ENCODE data around the gene TRAPPC10. TPM values are rescaled to one million over a fixed set of nuclear protein-coding genes. Genes with fewer than 3 reads are reported as not detected.

The TRAPPC10 gene
- total and polyA plus RNA-seq, 9 of the 15 experiments (the other 6 are each of a cell fraction or from before 2014, with no cell fraction given), result 1.1 to 33.8 (median 24.3) TPM

- TF ChIP-seq, protein P1, sequence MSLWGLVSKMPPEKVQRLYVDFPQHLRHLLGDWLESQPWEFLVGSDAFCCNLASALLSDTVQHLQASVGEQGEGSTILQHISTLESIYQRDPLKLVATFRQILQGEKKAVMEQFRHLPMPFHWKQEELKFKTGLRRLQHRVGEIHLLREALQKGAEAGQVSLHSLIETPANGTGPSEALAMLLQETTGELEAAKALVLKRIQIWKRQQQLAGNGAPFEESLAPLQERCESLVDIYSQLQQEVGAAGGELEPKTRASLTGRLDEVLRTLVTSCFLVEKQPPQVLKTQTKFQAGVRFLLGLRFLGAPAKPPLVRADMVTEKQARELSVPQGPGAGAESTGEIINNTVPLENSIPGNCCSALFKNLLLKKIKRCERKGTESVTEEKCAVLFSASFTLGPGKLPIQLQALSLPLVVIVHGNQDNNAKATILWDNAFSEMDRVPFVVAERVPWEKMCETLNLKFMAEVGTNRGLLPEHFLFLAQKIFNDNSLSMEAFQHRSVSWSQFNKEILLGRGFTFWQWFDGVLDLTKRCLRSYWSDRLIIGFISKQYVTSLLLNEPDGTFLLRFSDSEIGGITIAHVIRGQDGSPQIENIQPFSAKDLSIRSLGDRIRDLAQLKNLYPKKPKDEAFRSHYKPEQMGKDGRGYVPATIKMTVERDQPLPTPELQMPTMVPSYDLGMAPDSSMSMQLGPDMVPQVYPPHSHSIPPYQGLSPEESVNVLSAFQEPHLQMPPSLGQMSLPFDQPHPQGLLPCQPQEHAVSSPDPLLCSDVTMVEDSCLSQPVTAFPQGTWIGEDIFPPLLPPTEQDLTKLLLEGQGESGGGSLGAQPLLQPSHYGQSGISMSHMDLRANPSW (CRISPR knock-in tag; IDR thresholded peaks at IDR 0.05), result no peak
- TF ChIP-seq NR2F6 (CRISPR knock-in tag; IDR thresholded peaks at IDR 0.05) (0 out of 2 replicates have a peak, but pooled peaks have one; percentile 16), L3MBTL2 (IDR thresholded peaks at IDR 0.05) (no peak), ZNF395 (CRISPR knock-in tag; IDR thresholded peaks at IDR 0.05) (no peak), CCAR2 (IDR thresholded peaks at IDR 0.05; ENCODE audit: low read depth, low read length) (no peak), MAFK (IDR thresholded peaks at IDR 0.05; ENCODE audit: low read length) (peak; percentile 58; the same call in 1 of the 2 replicates), JUND (IDR thresholded peaks at IDR 0.05; ENCODE audit: borderline replicate concordance, low read depth, low read length) (peak; percentile 57; the same call in 1 of the 2 replicates), JUND (tag; IDR thresholded peaks at IDR 0.05; ENCODE audit: borderline replicate concordance, low read depth, low read length) (peak; percentile 68; the same call in 1 of the 3 replicates), ZNF184 (CRISPR knock-in tag; IDR thresholded peaks at IDR 0.05) (no peak), MEF2D (tag; conservative IDR thresholded peaks at IDR 0.05; ENCODE audit: low read depth) (no peak), SMARCE1 (IDR thresholded peaks at IDR 0.05) (no peak), NFIX (CRISPR knock-in tag; IDR thresholded peaks at IDR 0.05; ENCODE audit: low read depth) (no peak), ATF1 (CRISPR knock-in tag; IDR thresholded peaks at IDR 0.05) (no peak), ATF1 (tag; IDR thresholded peaks at IDR 0.05) (no peak), HDAC6 (IDR thresholded peaks at IDR 0.05; ENCODE audit: low read depth, low read length) (no peak), CHD4 (IDR thresholded peaks at IDR 0.05; ENCODE audit: insufficient read depth, insufficient replicate concordance, low read depth, low read length, poor library complexity, severe bottlenecking) (no peak), GTF2B (IDR thresholded peaks at IDR 0.05; ENCODE audit: extremely low read depth, insufficient read length) (no peak), ZNF57 (CRISPR knock-in tag; IDR thresholded peaks at IDR 0.05) (no peak), NFATC3 (IDR thresholded peaks at IDR 0.05) (no peak), CHD2 (IDR thresholded peaks at IDR 0.05; ENCODE audit: low read depth, low read length) (no peak)
- TF ChIP-seq, protein P2, sequence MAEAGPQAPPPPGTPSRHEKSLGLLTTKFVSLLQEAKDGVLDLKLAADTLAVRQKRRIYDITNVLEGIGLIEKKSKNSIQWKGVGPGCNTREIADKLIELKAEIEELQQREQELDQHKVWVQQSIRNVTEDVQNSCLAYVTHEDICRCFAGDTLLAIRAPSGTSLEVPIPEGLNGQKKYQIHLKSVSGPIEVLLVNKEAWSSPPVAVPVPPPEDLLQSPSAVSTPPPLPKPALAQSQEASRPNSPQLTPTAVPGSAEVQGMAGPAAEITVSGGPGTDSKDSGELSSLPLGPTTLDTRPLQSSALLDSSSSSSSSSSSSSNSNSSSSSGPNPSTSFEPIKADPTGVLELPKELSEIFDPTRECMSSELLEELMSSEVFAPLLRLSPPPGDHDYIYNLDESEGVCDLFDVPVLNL (CRISPR knock-in tag; IDR thresholded peaks at IDR 0.05; ENCODE audit: low read depth), result no peak
- TF ChIP-seq, protein P3, sequence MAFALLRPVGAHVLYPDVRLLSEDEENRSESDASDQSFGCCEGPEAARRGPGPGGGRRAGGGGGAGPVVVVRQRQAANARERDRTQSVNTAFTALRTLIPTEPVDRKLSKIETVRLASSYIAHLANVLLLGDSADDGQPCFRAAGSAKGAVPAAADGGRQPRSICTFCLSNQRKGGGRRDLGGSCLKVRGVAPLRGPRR (CRISPR knock-in tag; IDR thresholded peaks at IDR 0.05), result 0 out of 2 replicates have a peak, but pooled peaks have one; percentile 45
- TF ChIP-seq, protein P4, sequence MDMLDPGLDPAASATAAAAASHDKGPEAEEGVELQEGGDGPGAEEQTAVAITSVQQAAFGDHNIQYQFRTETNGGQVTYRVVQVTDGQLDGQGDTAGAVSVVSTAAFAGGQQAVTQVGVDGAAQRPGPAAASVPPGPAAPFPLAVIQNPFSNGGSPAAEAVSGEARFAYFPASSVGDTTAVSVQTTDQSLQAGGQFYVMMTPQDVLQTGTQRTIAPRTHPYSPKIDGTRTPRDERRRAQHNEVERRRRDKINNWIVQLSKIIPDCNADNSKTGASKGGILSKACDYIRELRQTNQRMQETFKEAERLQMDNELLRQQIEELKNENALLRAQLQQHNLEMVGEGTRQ (CRISPR knock-in tag; IDR thresholded peaks at IDR 0.05), result no peak
Observed at GRCh38 chr21:44024887-44025353, 12.8 kb downstream of the TRAPPC10 start (continued).

All from K562 (cell line).